ENCODE measurements around the gene PICALM. TPM values are rescaled to one million over a fixed set of nuclear protein-coding genes. Genes with fewer than 3 reads are reported as not detected.

The PICALM gene
- total and polyA plus RNA-seq, 2 of the 4 experiments (the other 2 are of a cell fraction), result 235 to 453 TPM

DNA sequence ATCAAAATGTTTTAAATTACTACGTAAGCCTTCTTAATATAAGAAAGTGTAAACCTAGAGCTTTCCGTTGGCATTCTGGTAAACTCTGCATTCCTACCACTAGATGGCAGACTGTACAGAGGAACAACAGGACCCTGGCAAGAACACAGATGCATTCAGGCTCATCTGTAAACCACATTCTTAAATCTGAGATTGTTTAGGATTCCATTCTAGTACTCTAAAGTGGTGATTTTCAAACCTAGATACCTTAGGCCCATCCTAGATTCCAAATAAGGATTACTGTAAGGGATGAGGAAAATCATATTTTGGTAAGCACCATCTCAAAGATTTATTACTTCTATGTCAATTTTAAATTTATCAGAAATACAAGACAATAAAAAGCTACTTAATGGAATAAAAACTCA lies 26.9 kb downstream of the PICALM start:
- CTCF ChIA-PET, result interaction anchor here (0.5 to 1.7 kb wide), 15 partner anchors 9 to 211 kb away, joined by 3 to 10 read pairs (median 4); partner anchors contain the start of gene PICALM
- WGBS, 2 experiments (ENCODE audit: extremely low coverage in 2 of 2, insufficient read length in 1 of 2), result no CpG with 5 or more reads among the region's 2 CpGs
- POLR2A ChIA-PET (ENCODE audit: unreplicated experiment), result no interaction called here
- H3K36me3 ChIP-seq (ENCODE audit: control insufficient read depth, insufficient read depth, low read length), result no peaks in the 10 kb centered on the region; the same call in 1 of the 2 replicates
- H3K4me1 ChIP-seq (ENCODE audit: control insufficient read depth, insufficient read depth, low read length), result peaks cover 13% of the 10 kb centered on the region
- no peak overlapping the region for H2BK15ac ChIP-seq (ENCODE audit: low read depth, low read length)
- no peak overlapping the region for H4K5ac ChIP-seq (ENCODE audit: low read depth, low read length)
- peaks cover 0 to 32% of the 10 kb centered on the region in 2 experiments; a peak in 2 of 4 replicates for H3K79me1 ChIP-seq (ENCODE audit: low read depth in 1 of 2, low read length in 2 of 2)
- no peak overlapping the region for H3K9ac ChIP-seq (ENCODE audit: low read depth, low read length)
- peaks cover 89% of the 10 kb centered on the region for H4K20me1 ChIP-seq (ENCODE audit: insufficient read depth, low read length)
- no peak overlapping the region for H3K18ac ChIP-seq (ENCODE audit: low read depth, low read length)
- no peaks in the 10 kb centered on the region for H3K9me3 ChIP-seq (ENCODE audit: control insufficient read depth, insufficient read depth, low read length)
- peak overlapping the region; percentile 57; the same call in 1 of the 2 replicates for H3K4me2 ChIP-seq (ENCODE audit: low read depth, low read length)
- in situ Hi-C loops (cut with MboI; ENCODE audit: low sequenced_read_pairs), result loop anchor here (25.0 kb wide), 1 partner anchor 170 kb away; no protein-coding TSS in a partner anchor
- no peak overlapping the region for H2AFZ ChIP-seq (replicated peaks; ENCODE audit: low read length, poor library complexity)
- H3K9me1 ChIP-seq (ENCODE audit: insufficient read depth, low read length), result peaks cover 21% of the 10 kb centered on the region
- no peak overlapping the region for H2BK120ac ChIP-seq (ENCODE audit: low read depth, low read length)
- H3K27me3 ChIP-seq (ENCODE audit: control insufficient read depth, insufficient read depth, low read length), result no peaks in the 10 kb centered on the region
- ATAC-seq (ENCODE audit: low read depth) (peak; percentile 89), DNase-seq (peak; percentile 94)
- no TSS peak for BruUV-seq (replicated peaks)
- no peak overlapping the region for H2AK5ac ChIP-seq (ENCODE audit: low read depth, low read length)
- no peak overlapping the region for H2BK20ac ChIP-seq (ENCODE audit: low read depth, low read length)
- no peak overlapping the region for H3K14ac ChIP-seq (replicated peaks; ENCODE audit: low read depth, low read length)
- H4K8ac ChIP-seq (ENCODE audit: low read depth in 2 of 2, low read length in 2 of 2), result no peak overlapping the region
- dilution Hi-C loops (cut with HindIII; ENCODE audit: low sequenced_read_pairs, unreplicated experiment), result no loop called here
- H3K4me3 ChIP-seq (ENCODE audit: insufficient read depth, low read depth, low read length), result no peak overlapping the region
- H2AK9ac ChIP-seq (replicated peaks; ENCODE audit: low read depth, low read length, poor library complexity), result no peak overlapping the region
- no peak overlapping the region for H3K23ac ChIP-seq (ENCODE audit: low read depth, low read length)
- intact Hi-C loops (cut with micrococcal nuclease), result loop anchor here (1.0 to 5.0 kb wide), 4 partner anchors 25 to 245 kb away; no protein-coding TSS in a partner anchor
- TF ChIP-seq, protein P1, sequence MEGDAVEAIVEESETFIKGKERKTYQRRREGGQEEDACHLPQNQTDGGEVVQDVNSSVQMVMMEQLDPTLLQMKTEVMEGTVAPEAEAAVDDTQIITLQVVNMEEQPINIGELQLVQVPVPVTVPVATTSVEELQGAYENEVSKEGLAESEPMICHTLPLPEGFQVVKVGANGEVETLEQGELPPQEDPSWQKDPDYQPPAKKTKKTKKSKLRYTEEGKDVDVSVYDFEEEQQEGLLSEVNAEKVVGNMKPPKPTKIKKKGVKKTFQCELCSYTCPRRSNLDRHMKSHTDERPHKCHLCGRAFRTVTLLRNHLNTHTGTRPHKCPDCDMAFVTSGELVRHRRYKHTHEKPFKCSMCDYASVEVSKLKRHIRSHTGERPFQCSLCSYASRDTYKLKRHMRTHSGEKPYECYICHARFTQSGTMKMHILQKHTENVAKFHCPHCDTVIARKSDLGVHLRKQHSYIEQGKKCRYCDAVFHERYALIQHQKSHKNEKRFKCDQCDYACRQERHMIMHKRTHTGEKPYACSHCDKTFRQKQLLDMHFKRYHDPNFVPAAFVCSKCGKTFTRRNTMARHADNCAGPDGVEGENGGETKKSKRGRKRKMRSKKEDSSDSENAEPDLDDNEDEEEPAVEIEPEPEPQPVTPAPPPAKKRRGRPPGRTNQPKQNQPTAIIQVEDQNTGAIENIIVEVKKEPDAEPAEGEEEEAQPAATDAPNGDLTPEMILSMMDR (conservative IDR thresholded peaks at IDR 0.05; ENCODE audit: low read depth, low read length), result peak; percentile 94
- TF ChIP-seq SMC3 (IDR thresholded peaks at IDR 0.05; ENCODE audit: low read depth, low read length) (peak; percentile 84), RAD21 (IDR thresholded peaks at IDR 0.05; ENCODE audit: low read length) (peak; percentile 90)
- TF ChIP-seq, protein P2, sequence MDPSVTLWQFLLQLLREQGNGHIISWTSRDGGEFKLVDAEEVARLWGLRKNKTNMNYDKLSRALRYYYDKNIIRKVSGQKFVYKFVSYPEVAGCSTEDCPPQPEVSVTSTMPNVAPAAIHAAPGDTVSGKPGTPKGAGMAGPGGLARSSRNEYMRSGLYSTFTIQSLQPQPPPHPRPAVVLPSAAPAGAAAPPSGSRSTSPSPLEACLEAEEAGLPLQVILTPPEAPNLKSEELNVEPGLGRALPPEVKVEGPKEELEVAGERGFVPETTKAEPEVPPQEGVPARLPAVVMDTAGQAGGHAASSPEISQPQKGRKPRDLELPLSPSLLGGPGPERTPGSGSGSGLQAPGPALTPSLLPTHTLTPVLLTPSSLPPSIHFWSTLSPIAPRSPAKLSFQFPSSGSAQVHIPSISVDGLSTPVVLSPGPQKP (IDR thresholded peaks at IDR 0.05; ENCODE audit: borderline replicate concordance, low read depth, low read length), result no peak
- H3K4ac ChIP-seq (ENCODE audit: low read depth, low read length), result no peak overlapping the region
- no peak overlapping the region for H4K91ac ChIP-seq (ENCODE audit: insufficient read depth, low read depth, low read length)
- H2BK5ac ChIP-seq (ENCODE audit: low read depth, low read length, poor library complexity, severe bottlenecking), result peak overlapping the region; percentile 78
- no peak overlapping the region for H3K56ac ChIP-seq (ENCODE audit: extremely low read depth, insufficient read depth, low read length)
- H3K27ac ChIP-seq (ENCODE audit: insufficient read depth, low read length), result no peak overlapping the region

Data from IMR-90 (cell line).